Fibroblast of skin of abdomen (primary cell): ENCODE data around the gene INO80B.
"Not testable (repeated sequence)": the region's sequence is repeated elsewhere in the genome, so short reads cannot be mapped to it uniquely, and the experiment has no call there.

ENCODE experiments used
- DNase-seq: peaks from one replicate; pipeline ENCODE4 v3.0.0-alpha.2; 2013

The INO80B gene

DNA sequence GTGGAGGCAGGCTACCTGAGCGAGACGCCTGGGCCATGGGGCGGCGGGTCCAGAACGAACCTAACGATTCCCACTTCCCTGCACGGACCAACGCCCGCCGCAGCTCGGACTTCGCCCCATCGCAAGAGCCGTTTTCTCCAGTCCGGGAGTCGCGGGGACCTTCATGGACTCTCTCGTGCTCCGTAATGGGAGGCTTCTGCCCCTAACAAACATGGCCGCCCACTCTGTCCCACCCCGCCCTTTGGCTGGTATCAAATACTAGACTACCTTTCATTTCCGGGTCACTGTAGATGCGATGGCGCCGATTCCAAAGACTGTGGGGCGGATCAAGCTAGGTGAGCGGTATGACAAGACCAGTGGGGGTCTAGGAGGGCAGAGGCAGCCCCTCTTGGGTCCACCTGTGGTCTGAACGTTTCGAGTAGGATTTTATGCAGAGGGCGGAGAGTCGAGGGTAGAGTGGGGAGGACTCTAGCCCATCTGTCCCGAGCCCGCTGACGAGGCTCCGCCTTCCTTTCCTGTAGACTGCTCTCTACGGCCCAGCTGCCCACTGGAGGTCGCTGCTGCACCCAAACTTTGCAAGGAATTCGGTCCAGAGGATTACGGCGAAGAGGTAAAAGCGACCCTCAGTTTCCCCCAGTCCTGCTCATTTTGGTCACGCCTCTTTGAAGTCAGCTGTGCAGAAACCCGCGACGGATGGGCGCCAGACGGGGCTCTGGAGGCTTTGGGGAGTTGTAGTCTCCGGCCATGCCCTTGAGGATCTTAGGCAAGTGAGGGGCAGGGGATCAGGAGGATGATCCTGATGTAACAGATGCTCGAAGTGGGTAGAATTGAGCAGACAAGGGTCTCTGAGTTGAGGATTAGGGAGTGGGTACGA lies 28.2 kb downstream of the INO80B start, which contains the start of the genes CCDC142 and TTC31:
TSS of gene CCDC142 (minus strand) at position 198 of the 874 bp plus-strand sequence. CDS start at position 37, 161 bp downstream.
TSS of gene TTC31 (plus strand) at position 281 of the 874 bp plus-strand sequence. CDS start at position 296, 15 bp downstream.
- DNase-seq = peak; percentile 95

DNA sequence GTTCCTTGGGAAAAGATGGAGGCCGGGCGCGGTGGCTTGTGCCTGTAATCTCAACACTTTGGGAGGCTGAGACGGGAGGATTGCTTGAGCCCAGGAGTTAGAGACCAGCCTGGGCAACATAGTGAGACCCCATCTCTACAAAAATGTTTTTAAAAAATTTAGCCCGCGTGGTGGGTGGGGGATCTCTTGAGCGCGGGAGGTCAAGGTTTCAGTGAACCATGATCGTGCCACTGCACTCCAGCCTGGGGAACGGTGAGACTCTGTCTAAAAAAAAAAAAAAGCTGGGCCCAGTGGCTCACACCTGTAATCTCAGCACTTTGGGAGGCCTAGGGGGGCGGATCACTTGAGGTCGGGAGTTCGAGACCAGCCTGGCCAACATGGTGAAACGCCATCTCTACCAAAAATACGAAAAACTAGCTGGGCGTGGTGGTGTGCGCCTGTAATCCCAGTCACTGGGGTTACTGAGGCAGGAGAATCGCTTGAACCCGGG lies 28.8 kb downstream of the INO80B start:
- not testable (repeated sequence) for DNase-seq

DNA sequence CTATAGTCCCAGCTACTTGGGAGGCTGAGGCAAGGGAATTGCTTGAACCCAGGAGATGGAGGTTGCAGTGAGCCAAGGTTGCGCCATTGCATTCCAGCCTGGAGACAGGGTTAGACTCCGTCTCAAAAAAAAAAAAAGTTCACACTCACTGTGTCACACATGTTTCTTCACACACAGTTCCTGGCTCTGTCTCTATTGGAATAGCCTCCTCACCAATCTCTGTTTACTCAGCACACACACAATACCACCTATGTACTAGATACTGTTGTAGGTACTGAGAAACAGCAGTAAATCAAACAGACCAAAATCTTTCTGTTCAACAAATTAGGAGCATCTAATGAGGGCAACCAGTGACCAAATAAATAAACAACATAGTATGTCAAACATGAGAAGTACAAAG lies 31.3 kb downstream of the INO80B start:
- DNase-seq = no peak

DNA sequence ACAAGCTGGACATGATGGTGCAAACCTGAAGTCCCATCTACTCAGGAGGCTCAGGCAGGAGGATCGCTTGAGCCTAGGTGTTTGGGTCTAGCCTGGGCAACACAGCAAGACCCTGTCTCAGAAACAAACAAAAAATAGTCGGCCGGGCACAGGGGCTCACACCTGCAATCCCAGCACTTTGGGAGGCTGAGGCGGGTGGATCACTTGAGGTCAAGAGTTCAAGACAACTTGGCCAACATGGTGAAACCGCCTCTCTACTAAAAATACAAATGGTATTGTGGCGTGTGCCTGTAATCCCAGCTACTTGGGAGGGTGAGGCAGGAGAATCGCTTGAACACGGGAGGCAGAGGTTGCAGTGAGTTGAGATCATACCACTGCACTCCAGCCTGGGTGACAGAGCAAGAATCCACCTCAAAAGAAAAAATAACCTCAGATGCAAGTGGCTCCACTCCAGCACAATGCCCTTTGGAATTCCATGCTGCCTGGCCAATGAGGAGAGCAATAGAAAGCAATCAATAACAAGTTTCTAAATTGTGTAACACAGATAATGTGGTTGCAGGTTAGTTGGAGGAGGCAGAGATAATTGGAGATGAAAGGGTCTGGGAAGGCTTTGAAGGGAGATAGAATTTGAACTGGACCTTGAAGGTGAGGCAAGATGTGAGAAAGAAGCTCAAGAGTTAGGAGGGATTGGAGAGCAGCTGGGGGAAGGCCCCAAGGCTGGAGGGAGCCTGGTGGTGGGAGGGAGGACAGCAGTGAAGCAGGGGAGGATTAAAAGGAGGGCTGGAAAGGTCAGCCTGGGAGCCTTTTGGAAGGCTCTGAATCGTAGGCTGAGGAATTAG lies 34.0 kb downstream of the INO80B start:
- DNase-seq = no peak

DNA sequence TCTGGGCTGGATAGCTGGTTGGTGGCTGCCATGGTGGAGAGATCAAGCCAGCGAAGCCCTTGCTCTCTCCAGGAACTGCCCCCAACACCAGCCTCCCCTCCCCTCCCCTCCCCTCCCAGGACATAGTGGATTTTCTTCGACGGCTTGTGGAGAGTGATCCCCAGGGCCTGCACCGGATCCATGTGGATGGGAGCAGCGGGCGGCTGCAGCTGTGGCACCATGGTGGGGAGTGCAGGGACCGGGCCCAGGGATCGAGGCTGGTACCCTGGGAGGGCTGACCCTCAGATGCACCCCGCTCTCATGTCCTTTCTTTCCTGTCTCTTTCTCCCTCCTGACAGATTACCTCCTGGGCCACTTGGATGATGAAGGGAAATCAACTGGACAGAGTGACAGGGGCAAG lies 35.0 kb downstream of the INO80B start:
- DNase-seq = no peak

DNA sequence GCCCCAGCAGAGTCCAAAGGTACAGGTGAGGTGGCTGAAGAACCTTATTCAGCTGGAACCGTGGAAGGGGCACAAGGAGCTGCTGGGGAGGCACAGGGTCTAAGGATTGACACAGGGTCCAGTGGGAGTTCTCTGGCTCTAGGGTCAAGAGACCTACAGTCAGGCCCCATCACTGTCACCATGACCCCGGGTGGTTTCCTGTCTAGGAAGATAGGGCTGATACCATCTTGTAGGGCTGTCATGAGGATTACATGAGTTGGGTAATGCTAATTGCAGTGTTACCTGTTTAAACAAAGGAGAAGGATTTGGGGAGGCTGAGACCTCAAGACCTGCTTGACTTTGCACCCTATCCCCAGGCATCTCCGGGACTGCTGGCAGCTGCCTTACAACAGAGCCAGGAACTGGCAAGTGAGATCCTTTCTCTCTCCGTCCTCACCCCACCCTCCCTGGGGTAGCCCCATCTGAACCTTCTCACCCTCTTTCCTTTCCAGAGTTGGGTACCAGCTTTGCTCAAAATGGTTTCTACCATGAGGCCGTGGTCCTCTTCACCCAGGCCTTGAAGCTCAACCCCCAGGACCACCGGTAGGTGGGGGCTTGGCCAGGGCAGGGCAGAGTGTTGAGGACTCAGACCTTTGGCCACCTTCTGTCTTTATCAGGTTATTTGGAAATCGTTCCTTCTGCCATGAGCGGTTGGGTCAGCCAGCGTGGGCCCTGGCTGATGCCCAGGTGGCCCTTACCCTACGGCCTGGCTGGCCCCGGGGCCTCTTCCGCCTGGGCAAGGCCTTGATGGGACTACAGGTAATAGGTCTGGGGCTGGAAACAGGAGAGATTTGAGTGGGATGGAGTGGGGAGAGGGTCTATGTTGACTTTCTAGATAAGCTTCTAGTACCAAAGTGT lies 37.0 kb downstream of the INO80B start:
- DNase-seq = no peak

DNA sequence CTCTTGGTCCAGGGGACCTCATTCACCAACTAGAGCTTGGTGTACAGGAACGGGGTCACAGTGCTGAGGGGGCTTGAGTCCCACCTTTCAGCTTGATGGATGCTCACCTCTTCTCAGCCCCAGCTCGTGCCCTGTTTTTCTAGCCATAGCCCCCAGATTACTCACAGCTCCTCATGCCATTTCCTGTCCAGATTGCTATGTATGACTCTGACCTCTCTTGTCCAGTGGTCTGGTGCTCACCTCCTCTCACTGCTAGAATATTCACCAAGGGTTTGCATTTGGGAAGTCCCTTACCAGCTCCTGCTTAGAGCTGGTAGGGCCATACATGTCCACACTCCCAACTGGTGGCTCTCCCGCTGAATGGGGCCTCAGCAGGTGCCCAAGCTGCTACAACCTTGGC lies 38.7 kb downstream of the INO80B start:
- DNase-seq = no peak

DNA sequence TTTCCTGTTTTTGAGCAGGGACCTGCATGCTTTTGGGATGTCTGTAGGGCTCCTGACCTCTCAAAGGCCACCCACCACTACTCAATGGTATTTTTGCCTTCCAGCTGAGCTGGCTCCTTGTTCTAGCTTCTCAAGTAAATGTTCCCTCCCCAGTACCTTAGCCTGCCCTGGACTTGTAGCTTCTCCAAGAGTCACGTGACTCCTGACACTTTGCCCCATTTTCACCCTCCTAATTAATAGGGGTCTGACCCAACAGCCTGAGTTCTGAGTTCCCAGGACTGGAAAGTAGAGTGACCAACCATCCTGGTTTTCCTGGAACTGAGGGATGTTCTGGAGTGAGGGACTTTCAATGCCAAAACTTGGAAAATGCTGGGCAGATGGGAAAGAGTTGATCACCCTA lies 40.6 kb downstream of the INO80B start:
- DNase-seq = no peak

DNA sequence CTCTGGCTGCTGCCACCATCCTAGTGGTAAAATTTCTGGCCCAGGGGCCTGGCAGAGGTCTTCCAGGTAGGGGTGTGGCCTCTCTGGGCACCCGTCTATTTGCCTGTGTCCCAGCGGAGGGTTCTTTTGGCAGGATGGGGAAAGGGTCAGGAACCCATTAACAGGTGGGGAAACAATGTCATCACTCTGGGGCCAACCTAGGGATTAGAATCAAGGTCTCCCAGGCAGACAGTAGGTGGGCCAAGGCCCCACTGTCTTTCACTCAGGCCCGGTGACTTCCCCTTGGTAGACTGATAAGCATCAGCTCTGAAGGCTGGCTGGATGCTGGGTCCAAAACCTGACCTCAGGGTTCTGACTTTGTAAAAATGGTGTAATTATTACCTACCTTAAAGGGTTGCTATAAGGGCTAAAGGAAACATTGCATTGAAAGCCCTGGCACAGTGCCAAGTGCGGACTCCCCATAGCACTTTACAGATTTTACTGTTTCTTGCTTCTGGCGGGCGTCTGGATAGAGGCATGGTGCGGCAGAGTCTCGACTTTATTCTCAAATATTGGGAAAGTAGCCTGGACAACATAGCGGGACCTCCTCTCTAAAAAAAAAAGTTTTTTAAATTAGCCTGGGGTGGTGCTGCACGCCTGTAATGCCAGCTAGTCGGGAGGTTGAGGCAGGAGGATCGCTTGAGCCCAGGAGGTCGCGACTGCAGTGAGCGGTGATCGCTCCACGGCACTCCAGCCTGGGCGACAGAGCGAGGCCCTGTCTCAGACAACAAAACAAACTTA lies 42.3 kb downstream of the INO80B start:
- DNase-seq = no peak

DNA sequence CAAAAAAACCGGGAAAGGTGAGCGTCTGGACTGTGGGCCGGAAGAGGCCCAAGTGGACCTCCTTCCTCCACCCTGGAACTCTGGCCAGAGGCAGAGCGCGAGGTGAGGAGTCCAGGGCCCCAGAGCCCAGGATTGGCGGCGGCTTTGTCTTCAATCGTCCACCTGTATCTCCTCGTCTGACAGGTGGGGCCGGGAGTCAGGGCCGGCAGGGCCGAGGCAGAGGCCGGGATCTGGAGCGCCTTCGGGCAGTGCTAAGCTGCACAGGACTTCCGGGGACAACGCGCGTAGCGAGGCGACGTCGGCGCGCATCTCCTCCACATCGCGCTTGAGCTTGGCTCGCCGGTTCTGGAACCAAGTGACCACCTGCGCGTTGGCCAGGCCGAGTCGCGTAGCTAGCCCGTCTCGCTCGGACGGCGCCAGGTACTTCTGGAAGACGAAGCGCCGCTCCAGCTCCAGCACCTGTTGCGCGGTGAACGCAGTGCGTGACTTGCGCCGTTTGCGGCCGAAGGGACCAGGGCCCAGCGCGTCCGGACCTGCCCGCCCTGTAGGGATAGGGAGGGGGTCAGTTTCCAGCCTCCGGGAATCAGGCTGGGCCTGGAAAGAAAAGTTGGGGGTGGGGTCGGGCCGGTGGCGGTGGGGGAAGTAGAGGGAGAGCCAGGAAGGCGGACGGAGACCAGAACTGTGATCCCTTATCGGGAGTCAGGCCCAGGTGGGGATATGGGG lies 43.1 kb downstream of the INO80B start:
- DNase-seq = no peak

DNA sequence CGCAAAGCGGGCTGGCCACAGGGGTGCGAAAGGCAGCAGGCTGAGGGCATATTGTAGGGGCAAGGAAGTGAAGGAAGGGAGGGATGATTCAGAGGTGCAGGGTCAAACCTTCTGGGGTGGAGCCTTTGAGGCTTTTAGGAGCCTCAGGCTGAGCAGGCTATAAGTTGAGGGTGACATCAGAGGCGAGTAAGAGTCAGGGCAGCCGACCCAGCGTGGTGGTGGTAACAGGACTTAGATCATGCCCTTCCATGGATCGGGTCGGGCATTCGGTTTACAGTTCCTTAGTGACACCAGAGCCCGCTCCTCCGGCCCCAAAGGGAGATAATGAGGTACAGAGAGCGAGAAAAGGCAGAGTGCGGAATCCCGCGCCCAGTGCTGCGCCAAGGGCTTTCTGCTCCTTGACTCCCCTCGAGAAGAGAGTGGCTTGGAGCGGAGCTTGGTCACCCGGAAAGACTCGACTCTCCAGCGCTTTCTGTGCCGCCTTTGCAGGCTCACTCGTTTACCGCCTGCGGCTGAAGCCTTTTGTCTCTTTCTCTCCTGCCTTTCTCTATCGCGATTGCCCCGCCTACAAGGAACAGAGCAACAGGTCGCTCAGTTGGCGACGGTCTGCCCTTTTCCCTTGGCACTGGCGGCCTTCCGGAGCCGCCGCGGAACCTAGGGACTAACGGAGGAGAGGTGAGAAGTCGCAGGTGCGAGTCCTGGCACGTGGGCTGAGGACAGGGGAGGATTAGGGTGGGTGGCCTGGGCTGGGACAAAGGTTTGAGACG lies 43.8 kb downstream of the INO80B start:
- DNase-seq = no peak

DNA sequence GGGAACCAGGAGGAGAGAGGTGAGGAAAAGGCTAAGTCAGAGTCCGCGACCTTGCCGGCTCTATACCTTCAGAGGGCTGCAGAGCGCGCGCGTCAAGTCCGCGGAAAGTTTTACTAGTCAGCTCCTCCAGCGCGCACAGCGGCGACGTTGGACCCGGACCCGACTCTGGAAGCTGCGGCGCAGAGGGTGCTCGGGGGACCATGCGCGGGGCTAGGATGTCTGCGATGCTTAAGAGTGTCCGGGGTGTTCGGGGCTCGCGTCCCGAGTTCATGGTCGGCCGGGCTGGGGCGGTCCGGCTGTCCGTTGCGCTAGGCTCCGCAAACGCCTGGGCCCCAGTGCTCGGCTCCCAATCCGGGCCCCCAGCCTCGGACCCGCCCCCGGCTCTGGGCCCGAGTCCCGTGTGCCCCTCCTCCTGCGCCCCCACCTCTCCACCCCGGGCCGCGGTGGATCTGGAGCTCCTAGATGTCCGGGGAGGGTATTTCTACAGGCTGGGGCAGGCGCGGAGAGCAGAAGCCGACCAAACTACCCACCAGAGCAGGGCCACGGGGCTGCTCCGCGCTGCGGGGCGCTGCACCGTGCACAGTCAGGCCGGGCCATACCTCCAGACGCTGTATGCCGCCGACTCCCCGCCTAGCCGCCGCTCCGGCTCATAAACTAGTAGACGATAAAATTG lies 44.5 kb downstream of the INO80B start, which contains the start of gene LBX2:
TSS of gene LBX2 (minus strand) at position 337 of the 673 bp plus-strand sequence. CDS start at position 271, 66 bp downstream.
- DNase-seq = no peak

DNA sequence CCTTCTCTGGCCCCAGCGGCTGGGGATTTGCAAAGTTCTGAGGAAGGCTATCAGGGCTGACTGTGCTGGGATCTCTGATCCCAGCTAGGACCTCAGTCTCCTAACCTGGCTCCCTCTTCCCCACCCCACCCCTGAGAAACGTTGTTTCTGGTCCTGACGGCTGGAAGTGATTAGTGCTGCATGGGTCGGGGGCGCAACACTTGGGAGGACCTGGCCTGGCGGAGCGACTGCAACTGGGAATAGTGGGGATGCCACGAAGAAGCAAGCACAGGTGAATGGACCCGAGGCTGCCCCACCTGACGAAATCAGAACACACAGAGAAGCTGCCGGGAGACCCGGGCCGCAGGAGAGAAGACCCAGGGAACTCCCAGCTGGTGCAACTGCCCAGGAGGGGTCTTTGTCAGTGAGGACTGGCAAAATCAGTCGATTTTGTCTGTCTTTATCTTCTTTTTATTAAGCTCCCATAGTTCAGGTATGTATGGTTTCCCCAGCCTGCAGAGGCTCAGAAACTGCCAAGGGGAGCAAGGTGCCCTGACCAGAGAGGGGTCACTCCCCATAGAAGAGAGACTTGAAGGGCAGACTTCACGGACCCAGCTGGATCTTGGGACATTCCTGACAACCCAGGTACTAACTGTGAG lies 45.2 kb downstream of the INO80B start:
- DNase-seq = no peak

DNA sequence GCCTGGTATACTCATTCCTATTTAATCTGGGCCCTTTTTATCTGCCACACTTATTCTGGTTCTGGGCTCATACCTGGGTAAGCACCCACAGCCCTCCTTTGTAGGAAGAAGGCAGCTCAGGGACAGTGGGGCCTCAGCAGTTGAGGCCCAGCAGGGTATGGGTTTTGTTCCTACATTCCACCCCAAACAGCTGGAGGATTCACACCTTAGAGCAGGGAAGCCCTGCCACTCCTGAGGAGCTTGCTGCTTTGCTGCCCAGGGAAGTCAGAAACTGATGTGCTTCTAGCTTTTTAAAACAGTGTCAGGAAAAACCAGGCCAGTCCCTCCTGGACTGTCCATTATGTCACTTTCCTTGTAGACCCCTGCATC lies 45.7 kb downstream of the INO80B start:
- no peak for DNase-seq

DNA sequence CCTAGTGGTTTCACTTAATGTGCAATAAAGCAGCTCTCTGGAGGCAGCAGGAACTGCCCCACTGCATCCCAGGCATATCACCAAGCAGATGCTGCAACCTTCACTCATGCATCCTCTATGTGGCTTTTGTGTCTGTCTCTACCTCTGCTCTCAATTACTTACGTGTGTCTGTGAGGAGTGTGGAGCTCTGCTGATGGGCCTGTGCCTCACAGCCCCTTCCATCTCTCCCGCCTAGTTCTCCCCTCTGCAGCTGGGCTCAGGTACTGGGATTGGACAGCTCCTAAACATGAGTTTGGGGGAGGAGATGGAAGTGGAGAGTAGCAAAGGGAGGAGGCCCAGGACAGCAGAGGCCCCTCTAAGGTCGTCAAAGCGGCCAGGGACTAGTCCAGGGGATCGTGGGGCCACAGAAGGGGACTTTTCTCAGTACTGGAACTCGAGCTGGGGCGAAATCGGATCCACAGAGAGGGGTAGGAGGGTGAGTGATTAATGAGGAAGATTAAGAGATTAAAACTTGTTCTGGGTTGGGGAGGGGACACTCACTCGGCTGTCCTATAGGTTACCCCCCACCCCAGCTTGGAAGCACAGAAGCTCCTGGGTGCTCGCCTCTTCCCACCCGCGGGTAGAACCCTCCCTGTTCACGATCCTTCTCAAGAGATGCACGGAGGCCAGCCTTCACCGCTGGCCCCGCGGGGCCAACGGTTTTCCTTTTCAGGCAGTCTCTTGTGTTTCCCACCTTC lies 46.6 kb downstream of the INO80B start:
- DNase-seq = no peak

DNA sequence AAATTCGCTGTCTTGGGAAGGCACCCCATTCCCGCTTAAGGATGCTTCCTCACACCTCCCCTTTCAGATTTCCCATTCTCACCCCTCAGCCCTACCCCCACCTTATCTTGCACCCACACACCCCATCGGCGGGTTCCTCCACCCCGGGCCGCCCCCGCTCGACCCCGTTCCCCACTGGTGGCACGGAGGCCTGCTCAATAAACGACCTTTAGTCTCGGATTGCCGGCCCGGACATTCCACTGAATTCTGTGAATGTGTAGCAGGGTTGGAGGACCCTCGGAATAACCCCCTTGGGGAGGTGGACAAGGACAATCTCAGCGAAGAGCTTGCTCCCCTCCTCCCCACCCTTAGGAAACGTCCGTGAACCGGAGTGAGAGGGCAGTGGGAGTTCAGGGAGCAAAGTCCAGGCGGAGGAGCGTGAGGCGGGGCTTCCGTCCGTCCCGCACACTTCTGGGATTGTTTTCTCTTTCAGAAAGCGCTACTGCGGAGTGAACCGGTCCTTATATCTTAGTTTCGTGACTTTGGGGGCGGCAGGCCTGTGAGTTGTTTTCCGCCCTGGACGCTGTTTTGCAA lies 47.3 kb downstream of the INO80B start:
- DNase-seq = no peak

DNA sequence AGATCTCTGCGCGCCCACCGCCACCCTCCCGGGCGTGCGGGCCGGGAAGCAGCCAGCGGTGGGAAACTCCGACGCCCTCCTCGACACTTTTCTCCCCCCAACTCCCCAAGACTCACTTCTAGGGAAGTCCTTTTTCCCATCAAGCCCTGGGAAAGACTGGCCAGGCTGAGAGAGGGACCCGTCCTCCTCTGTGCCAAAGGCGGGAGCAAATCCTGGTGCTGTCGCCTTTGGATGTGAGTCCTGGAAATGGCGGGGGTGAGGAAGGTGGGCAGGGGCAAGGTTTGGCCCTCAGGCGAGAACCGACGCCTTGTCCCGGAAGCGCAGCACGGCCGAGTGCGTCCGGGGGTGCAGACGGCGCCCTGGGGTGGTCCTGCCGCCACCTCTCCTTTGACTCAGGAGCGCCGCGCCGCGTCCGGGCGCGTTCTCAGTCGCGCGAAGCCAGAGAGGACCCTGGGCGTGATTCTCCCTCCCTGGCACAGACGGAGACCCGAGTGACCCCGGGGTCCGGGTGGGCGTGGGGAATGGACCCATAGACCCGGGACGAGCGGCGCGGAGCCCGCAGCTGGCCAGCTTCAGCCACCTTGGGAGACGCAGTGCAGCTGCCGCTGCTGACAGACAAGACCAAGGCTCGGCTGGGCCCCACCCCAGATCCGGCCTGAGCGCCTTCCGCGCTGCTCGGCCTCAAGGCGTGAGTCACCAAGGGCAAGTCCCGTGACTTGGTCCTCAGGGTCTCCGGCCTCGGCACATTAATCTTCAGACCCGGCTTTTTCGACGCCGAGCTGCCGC lies 48.0 kb downstream of the INO80B start:
- peak; percentile 77 for DNase-seq
